Psoas muscle (tissue), 8 donors: Measurements from ENCODE around the gene PTPRG. TPM values are rescaled to one million over a fixed set of nuclear protein-coding genes. Genes with fewer than 3 reads are reported as not detected.

ENCODE experiments used
- ATAC-seq, 4 donors: fragments of 200-7000 bp; cut with Tn5 transposase; one replicate each; pipeline ENCODE4 v1.9.1; 2020; ENCODE audit warnings: moderate library complexity in 3 of 4, mild to moderate bottlenecking in 2 of 4
- DNase-seq, 2 donors: peaks; one replicate each; pipeline ENCODE4 v3.0.0-alpha.2; 2020
- H3K27ac ChIP-seq: fragments of 200-600 bp; one replicate; pipeline ENCODE4 v1.8.0; 2022
- H3K27me3 ChIP-seq, 3 donors: fragments of 200-600 bp in 1 of 3; one replicate each; pipeline versions ENCODE4 v1.6.1 to v1.8.0; 2013 to 2022; ENCODE audit warnings: low read length in 2 of 3, mild to moderate bottlenecking in 2 of 3, moderate library complexity in 1 of 3; ENCODE audit not compliant: insufficient read depth in 3 of 3
- H3K36me3 ChIP-seq, 2 donors: fragments of 200-600 bp in 1 of 2; one replicate each; pipeline versions ENCODE4 v1.6.1 to v1.8.0; 2013 to 2022; ENCODE audit warnings: low read depth in 1 of 2, mild to moderate bottlenecking in 1 of 2, moderate library complexity in 1 of 2; ENCODE audit not compliant: insufficient read depth in 1 of 2
- H3K4me1 ChIP-seq: fragments of 200-600 bp; one replicate; pipeline ENCODE4 v1.8.0; 2022
- H3K4me3 ChIP-seq: fragments of 200-600 bp; one replicate; pipeline ENCODE4 v1.8.0; 2022; ENCODE audit warnings: mild to moderate bottlenecking
- H3K9me3 ChIP-seq: fragments of 200-600 bp; one replicate; pipeline ENCODE4 v1.8.0; 2022
- CTCF ChIP-seq: fragments of 200-600 bp; IDR thresholded peaks from one replicate; pipeline ENCODE4 v1.8.0; 2022; ENCODE audit warnings: antibody characterized with exemption
- WGBS, 3 donors: extraction: QIAGEN DNeasy Blood & Tissue Kit; methylation state at CpG; one replicate each; pipeline versions ENCODE4 v1.1.6 to v1.1.7; 2013; 5-methylcytosine and 5-hydroxymethylcytosine counted together
- intact Hi-C, 2 donors: fragments of 100-400 bp; cut with DNase I; formaldehyde crosslinking; loops; one replicate each; pipeline versions ENCODE4 v1.11.0 to v1.14.2; 2022
- polyA plus RNA-seq, 3 donors: library from polyadenylated mRNA; stranded (reverse); fragments of 200-250 nt; gene quantifications; one replicate each; pipeline ENCODE4 v1.2.3, GENCODE V29; 2013
- total RNA-seq, 4 donors: library from RNA; stranded (reverse); fragmentation: NEBNext Ultra II Directional in 2 of 4; extraction: Animal tissue kit (Norgen Biotek cat#: 25700) in 2 of 4; gene quantifications; one replicate each; pipeline versions ENCODE4 v1.2.1 to v1.2.4, GENCODE V29; 2021 to 2023
- donor health status: healthy with polysubstance abuse.
- donor health status: DM: no; HTN: no; CAD: no; lungs with moderate emphysema.
- donor health status: Bipolar disorder and iron deficiency.
- donor health status: healthy.
- donor health status: DM: yes; HTN: yes; CAD: no.
- donor health status: DM: no; HTN: no; CAD: no.
- donor health status: DM: no; HTN: no; CAD: no.
- donor health status: DM: yes; HTN: yes; CAD: no.

Gene PTPRG
- total and polyA plus RNA-seq, 7 donors = 4.5 to 29.5 (median 12.6) TPM

GRCh38 chr3:62242831-62243509, 681.6 kb downstream of the PTPRG start:
- no peak for ATAC-seq
- Histone ChIP-seq H3K36me3 (peaks cover 2 to 9% of the 10 kb centered on the region in 2 donors), H3K27me3 (no peaks in the 10 kb centered on the region), H3K4me1 (no peaks in the 10 kb centered on the region), H3K27ac (no peak overlapping the region), H3K4me3 (no peak overlapping the region), H3K9me3 (no peaks in the 10 kb centered on the region)
- no peak for DNase-seq
- no peak for TF ChIP-seq CTCF
- WGBS, 3 donors = 91 to 94% (median 93%) methylated on average over 12 of the region's 12 CpGs
- intact Hi-C loops = no loop called here

GRCh38 chr3:62246094-62246493, 684.7 kb downstream of the PTPRG start:
- Histone ChIP-seq H3K9me3 (no peaks in the 10 kb centered on the region), H3K27ac (no peak overlapping the region), H3K27me3 (no peaks in the 10 kb centered on the region), H3K4me3 (no peak overlapping the region), H3K36me3 (peaks cover 2 to 9% of the 10 kb centered on the region in 2 donors), H3K4me1 (no peaks in the 10 kb centered on the region)
- intact Hi-C loops = no loop called here
- no peak for DNase-seq
- 19 to 30% (median 22%) methylated on average over 2 of the region's 2 CpGs for WGBS, 3 donors
- no peak for TF ChIP-seq CTCF
- ATAC-seq = no peak

GRCh38 chr3:62246985-62247384, 685.6 kb downstream of the PTPRG start:
- intact Hi-C loops = no loop called here
- no peak for ATAC-seq
- no peak for TF ChIP-seq CTCF

GRCh38 chr3:62248734-62249483, 687.5 kb downstream of the PTPRG start:
- ATAC-seq (no peak), DNase-seq (no peak)
- Histone ChIP-seq H3K4me1 (no peaks in the 10 kb centered on the region), H3K36me3 (peaks cover 2 to 6% of the 10 kb centered on the region in 2 donors), H3K27ac (no peak overlapping the region), H3K9me3 (no peaks in the 10 kb centered on the region), H3K4me3 (no peak overlapping the region), H3K27me3 (no peaks in the 10 kb centered on the region)
- TF ChIP-seq CTCF = no peak
- 89 to 98% (median 92%) methylated on average over 1 of the region's 1 CpG for WGBS, 3 donors
- intact Hi-C loops = no loop called here

More at GRCh38 chr3:62246985-62247384, 685.6 kb downstream of the PTPRG start:
- no peak overlapping the region for H3K27ac ChIP-seq
- no peak for DNase-seq
- H3K9me3 ChIP-seq = no peaks in the 10 kb centered on the region
- 94 to 97% (median 96%) methylated on average over 1 of the region's 1 CpG for WGBS, 3 donors
- no peak overlapping the region for H3K4me3 ChIP-seq
- no peaks in the 10 kb centered on the region for H3K27me3 ChIP-seq
- H3K36me3 ChIP-seq = peaks cover 2 to 9% of the 10 kb centered on the region in 2 donors
- no peaks in the 10 kb centered on the region for H3K4me1 ChIP-seq
